GM21825 (cell line): ENCODE data around the gene DUS1L.

Source experiments
- ATAC-seq: cut with Tn5 transposase; IDR thresholded peaks from one replicate; pipeline ENCODE4 v1.9.1; 2021; ENCODE audit warnings: mild to moderate bottlenecking, moderate library complexity; ENCODE audit not compliant: unreplicated experiment

The DUS1L gene

GRCh38 chr17:82058230-82058854 lies 7.3 kb downstream of the DUS1L start:
- no peak for ATAC-seq

GRCh38 chr17:82056729-82057621 lies 8.6 kb downstream of the DUS1L start:
- ATAC-seq: no peak

- ATAC-seq: no peak
These were observed 9.5 kb downstream of the DUS1L start for GRCh38 chr17:82055965-82056728.

GRCh38 chr17:82055023-82055964 lies 10.3 kb downstream of the DUS1L start:
- ATAC-seq: no peak

- no peak for ATAC-seq
These were observed 11.1 kb downstream of the DUS1L start for GRCh38 chr17:82054351-82055022.

- no peak for ATAC-seq
These were observed 11.9 kb downstream of the DUS1L start for GRCh38 chr17:82053556-82054263.

- no peak for ATAC-seq
These were observed 12.5 kb downstream of the DUS1L start for GRCh38 chr17:82053130-82053529.

- no peak for ATAC-seq
These were observed 13.0 kb downstream of the DUS1L start for GRCh38 chr17:82052638-82053059.

- peak; percentile 45 for ATAC-seq
These were observed 13.6 kb downstream of the DUS1L start, which contains the start of the genes GPS1 and RFNG for GRCh38 chr17:82051776-82052637. Gene GPS1, plus strand, starts transcription at chr17:82051898. Its CDS starts 34 bp downstream, at chr17:82051932. Gene RFNG, minus strand, starts transcription at chr17:82051811. Its CDS starts 45 bp downstream, at chr17:82051766.

- ATAC-seq: no peak
These were observed 14.6 kb downstream of the DUS1L start for GRCh38 chr17:82050761-82051641.

GRCh38 chr17:82050152-82050760 lies 15.3 kb downstream of the DUS1L start:
- ATAC-seq: no peak

GRCh38 chr17:82049521-82049971 lies 16.1 kb downstream of the DUS1L start:
- no peak for ATAC-seq

GRCh38 chr17:82049106-82049505 lies 16.5 kb downstream of the DUS1L start:
- no peak for ATAC-seq

GRCh38 chr17:82048571-82048971 lies 17.0 kb downstream of the DUS1L start:
- ATAC-seq: no peak

- no peak for ATAC-seq
These were observed 17.6 kb downstream of the DUS1L start for GRCh38 chr17:82047914-82048570.

- no peak for ATAC-seq
These were observed 18.2 kb downstream of the DUS1L start for GRCh38 chr17:82047379-82047778.
